GM19467 (cell line): ENCODE results near the gene TTC7B.

ENCODE experiments used
- ATAC-seq: cut with Tn5 transposase; IDR thresholded peaks from one replicate; pipeline ENCODE4 v1.9.1; 2021; ENCODE audit warnings: mild to moderate bottlenecking, moderate library complexity; ENCODE audit not compliant: unreplicated experiment

Gene TTC7B

DNA sequence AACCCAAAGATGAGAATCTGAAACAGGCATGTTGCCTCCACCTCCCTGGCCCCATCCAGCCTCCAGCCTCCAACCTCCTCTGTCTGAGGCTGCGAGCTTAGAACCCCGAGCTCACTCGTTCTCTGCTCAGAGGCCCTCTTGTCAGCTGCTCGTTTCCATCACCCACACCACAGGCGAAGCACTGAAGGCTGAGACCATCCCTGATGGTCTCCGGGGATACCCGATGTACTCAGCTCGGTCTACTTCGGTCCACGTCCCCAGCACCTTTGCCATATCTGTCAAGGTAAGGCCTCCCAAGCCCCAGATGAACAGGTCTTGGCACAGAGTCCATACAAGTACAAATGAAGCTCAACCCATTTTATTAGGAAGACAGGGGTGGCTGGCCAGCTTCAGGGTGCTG, 72.4 kb downstream of the TTC7B start:
- no peak for ATAC-seq

DNA sequence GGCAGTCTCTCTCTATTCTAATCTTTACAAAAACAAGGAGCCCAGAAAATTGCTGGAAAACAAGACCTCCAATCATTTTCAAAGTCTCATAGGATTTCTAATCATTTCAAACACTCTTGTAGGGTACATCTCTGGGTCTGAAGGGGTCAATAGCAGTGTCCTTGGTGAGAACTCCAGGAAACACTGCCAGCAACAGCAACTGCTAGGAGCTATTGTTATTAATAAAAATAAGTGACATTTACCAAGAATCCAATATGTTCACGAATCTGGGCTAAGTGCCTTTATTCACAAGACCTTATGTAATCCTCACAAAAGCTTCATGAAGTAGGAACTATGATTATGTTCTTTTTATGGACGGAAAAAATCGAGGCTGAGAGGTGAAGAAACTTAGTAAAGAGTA, 72.8 kb downstream of the TTC7B start:
- ATAC-seq: no peak

DNA sequence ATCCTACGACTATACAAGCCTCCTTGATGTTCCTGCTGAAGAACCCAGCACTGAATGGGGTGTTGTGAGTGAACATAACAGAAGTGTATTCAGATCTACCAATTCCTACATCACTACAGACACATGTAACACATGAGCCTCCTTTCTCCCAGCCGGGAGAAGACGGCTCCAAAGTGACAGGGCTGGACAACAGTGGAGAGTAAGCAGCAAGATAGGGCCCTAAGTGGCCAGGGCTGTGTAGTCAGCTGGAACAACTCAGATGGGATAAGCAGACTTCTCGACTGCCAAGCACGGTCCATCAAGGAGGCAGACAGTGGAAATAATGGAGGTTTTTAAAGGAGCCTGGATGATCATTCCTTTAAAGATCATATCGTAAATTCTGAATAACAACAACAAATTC, 73.5 kb downstream of the TTC7B start:
- ATAC-seq: no peak

DNA sequence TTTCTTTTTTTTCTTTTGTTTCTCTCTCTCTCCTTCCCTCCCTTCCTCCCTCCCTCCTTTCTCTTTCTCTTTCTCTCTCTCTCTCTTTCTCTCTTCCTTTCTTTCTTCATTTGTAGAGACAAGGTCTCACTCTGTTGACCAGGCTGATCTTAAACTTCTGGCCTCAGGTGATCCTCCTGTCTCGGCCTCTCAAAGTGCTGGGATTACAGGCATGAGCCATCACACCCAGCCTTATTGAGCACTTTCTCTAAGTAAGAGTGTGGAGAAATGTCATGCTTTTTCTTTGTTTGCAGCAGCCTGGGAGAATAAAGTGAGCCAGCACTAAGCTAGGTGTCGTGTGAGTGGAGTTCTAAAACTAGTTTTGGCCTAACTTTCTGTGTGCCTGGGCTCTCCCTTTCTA, 74.0 kb downstream of the TTC7B start:
- no peak for ATAC-seq

DNA sequence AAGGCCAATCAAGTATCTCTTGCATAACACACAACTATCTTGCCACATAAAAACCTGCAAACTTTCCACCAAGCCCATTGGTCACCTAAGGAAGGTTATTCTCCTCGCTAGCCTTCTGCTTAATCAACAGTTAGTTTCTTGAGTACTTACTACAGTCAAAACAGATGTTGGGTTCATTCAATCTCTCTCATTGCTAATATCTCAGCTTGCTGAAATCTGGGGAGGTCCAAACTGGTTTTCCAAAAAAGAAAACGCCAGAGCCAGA, 74.6 kb downstream of the TTC7B start:
- no peak for ATAC-seq

DNA sequence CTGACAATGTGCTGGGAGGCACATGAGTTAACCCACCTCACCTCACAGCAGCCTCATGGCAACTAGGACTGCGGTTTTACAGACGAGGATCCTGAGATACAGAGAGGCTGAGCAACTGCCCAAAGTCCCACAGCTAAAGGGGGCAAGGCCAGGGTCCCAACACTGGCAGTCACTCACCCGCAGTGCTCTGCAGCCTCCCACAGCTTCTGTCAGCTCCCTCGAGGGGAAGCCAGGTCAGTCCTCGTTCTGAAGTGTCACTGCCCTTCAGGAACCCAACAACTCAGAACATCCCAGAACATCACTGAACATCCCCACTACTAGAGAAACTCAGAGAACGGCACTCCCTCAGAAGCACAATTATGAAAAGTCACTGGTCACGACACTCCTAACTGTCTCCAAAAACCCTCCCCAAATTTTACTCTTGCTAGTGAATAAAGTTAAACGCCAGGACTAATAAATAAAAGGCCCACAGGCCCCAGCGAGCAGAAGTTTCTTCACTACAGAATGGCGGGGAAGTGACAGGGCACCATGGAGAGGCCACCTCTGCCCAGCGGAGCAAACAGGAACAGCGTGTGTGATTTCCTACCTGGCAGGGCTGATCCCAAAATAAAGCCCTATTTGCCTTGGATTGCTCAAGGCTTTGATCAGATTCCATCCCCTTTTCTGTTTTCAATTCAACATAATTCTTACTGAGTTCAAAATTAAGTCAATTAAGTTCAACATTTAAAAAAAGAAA, 75.1 kb downstream of the TTC7B start:
- ATAC-seq: no peak

DNA sequence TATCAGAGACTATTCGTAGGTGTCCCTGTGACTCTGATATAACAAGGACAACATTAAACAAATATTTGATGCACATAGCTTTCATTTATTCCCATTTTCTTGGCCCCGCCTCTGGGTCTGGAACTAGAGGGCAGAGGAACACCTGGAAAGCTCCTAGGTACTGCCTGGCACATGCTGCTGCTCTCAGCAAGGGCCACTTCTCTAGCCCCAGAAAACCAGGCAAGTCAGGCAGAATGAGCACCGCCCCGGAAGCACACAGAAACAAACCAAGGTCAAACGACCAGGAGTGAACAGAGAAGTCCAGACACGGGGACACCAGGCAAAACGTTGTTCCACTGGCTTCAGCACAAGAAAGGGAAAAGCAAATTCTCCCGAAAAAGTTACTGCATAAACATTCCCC, 76.1 kb downstream of the TTC7B start:
- ATAC-seq: no peak

DNA sequence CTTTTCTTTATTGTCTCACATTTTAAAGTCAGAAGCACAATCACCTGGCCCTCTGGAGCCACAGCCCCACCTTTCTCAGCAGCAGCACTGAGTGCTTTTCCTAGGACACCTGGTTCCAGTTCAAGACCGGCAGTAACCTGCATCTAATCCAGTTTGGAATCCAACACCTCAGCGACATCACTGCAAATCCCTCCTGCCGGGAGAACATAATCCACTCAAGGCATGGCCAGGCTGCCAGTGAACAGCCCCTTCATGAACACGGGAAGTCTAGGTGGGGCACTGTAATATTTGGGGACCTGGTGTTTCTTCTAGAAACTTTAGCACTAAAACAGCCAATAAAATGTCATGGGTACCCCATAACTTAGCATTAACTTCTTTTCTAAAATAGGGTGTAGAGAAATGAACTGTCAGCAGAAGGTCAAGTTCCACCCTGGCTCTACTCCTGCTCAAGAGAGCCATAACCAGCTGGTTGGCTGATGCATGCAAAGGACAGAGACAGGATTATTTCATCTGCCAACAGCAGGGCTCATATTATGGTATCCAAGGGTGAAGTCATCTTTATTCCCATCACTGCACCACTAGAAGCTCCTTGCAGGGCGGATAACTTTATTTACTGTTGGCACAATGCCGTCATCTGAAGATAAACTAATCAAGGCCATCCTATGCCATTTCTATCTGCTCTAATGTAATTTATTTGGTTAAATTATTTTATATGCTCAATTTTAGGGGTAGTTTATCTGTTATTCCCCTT, 76.7 kb downstream of the TTC7B start:
- no peak for ATAC-seq

DNA sequence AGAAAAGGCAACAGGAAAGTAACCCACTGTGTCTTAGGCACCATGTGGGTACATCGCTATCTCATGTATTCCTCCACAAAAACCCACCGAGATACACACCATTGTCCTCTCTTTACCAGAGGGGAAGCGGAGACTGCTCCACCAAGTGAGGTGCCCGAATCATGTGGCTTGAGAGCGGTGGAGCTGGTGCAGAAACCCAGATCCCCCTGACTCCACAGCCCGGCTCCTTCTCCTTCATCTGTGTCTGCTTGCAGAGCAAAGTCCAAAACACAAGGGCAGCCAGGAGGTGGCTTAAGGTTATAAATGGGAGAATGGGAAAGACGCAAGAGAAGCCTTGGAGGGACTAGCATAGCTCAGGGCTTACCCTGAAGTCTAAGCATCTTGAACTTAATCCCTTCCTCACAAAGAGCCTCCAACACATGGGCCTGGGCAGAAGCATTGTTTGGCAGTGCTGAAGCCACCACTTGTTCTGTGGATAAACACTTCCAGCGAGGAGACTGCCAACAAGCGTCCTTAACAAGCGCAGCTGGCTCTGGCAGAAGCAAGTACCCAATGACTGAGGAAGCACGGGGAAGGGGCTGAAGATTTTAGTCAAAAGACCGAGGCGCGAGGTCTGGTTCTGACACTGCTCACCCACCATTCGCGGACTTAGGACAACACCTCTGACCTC, 83.0 kb downstream of the TTC7B start:
- no peak for ATAC-seq

DNA sequence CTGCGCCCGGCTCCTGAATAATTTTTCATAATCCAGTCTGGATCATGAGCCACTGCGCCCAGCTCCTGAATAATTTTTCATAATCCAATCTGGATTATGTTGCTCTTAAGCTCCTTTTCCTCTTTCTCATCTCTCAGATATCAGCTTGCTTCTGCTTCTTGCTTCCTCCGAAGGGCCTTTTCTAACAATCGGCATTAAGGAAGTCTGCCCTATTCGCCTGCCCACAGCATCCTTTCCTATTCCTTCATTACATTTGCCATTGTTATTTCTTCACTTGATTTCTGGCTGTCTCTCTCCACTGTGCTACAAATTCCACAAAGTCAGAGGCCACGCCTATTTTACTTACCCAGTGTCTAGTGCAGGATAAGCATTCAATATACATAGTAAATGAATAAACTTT, 83.5 kb downstream of the TTC7B start:
- no peak for ATAC-seq

DNA sequence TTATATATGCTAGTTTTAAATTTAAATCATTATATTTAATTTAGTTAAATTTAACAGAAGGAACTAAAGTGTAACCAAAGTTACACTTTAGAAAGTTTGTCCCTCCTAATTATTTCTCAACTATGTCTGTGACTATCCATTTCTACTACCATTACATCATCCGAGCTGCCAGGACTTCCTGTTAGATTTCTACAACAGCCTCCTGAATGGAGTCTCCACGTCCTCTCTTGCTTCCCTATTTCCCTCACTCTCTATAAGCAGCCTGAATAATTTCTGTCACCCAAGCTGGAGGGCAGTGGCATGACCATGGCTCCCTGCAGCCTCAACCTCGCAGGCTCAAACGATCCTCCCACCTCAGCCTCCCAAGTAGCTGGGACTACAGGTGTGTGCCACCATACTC, 84.1 kb downstream of the TTC7B start:
- ATAC-seq: no peak

DNA sequence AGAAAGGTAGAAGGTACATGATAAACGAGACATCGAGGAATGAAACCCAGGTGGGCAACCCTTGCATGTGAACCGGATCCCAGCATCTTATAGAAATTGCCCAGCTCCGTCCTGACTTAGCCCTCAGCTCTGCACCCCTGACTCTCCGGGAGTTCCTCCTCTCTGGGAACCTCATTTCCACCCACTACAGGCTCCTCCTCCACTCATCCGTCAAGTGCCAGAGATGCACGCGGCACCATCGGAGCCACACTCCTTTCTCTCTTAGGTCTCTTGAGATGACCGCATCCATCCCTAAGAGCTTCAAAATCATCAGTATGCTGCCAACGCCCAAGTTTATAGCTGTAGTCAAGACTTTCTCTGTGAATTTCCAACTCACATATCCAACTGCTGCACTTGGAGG, 84.7 kb downstream of the TTC7B start:
- no peak for ATAC-seq

DNA sequence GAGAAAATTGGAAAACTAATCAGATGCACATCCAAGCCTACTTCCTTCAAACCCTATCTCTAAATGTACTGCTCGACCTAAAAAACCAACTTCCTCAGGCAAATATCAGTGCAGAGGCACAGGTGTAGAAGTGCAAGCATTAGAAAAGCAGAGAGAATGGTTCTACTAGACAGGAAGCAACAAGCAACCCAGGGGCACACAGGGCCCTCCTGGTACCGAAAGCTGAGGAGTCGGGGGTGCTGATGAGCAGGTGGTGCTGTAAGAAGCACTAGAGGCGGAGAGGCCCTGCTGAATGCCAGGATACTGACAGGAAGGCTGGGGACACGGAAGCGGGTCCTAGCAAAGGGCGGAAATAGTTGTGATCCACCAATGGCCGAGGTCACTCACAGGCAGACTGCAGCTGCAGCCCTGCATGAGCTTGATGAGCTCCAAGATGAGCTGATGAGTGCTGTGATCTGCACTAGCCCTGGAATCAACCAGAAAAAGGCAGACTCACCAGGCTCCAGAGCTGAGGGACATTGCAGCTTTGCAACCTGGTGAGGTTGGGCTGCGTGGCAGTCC, 85.9 kb downstream of the TTC7B start:
- ATAC-seq: no peak

DNA sequence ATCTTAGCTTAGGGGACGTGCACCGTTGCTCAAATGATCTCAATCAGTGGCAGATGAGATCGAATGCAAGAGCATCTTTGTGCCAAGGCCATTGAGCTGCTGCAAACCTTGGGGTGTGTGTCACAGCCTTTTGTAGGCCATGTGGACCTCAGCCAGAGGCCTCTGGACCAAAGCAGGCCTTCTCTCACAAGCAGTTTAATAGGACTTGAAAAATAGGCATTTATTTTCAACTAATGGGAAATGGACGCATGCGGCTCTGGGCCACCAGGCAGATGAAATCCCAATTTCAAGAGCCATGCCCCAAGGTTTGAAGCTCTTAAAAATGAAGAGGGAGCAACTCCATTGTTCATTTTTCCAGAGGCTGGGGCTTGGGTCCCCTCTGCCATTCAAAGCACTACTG, 87.3 kb downstream of the TTC7B start:
- no peak for ATAC-seq

DNA sequence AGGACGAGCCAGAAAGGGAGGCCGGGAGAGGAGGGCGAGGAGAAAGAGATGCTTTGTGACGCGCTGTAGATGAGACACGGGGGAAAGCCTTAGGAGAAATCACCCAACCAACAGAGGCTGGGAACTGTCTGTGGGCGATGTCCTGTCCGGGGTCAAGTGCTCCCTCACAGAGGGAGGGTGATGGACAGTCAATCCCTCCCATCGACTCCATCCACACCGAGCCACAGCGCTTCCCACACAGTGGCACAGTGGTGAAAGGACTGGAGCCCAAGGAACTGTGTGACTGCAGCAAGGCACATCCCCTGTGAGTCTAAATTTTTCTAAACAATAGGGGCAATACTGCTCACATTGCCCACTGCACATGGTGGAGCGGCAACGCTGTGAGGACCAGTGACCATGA, 89.1 kb downstream of the TTC7B start:
- ATAC-seq: no peak

DNA sequence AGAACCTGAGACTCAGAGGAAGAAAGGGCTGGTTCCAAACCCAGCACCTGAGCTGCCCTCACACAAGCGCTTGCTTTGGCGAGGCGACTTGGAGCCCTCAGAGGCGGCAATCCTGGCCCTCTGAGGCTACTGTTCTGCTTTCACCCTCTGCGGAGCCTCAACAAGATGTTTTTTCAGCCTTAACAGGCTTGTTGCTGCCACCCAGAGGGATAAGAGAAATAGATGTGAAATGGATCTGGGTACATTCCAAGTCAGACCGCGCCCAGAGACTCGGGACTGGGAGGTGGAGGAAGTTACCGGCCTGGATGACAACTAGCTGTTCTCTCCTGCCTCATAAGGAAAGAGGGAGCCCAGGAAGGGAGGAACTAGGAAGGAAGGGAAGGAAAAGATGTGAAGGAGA, 89.6 kb downstream of the TTC7B start:
- no peak for ATAC-seq

DNA sequence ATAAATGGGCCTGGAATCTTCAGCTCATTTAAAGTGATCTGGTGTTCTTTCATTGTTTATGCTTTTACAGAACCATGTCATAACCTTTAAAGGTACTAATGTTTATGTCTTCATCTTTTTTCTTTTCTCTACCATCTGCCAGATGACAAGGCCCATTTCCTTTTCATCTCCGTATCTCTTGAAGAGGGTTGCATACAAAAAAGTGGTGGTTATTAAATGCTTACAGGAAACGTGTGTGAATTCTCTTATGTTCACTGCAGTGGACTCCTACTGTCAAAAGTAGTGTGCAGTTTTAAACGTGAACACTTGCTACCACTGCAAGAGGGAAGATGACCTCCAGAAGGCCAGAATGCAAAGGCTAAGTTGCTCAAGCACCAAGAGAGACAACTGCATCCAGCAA, 91.4 kb downstream of the TTC7B start:
- ATAC-seq: no peak

DNA sequence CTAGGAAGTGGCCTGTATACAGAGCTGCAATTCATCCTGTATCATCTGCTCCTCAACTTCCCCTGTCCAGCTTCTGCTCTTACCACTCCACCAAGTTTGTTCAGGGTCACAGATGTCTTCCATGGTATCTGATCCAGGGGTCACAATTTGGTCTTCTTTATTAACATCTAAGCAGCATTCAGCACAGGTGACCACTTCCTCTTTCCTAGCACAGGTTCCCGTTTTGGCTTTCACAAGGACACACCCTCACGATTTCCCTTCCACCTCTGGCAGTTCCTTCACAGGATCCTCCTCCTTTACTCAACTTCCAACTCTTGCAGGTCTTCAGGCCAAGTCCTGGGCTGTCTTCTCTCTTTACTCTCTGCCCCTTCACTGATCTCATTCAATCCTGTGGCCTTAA, 93.6 kb downstream of the TTC7B start:
- no peak for ATAC-seq

DNA sequence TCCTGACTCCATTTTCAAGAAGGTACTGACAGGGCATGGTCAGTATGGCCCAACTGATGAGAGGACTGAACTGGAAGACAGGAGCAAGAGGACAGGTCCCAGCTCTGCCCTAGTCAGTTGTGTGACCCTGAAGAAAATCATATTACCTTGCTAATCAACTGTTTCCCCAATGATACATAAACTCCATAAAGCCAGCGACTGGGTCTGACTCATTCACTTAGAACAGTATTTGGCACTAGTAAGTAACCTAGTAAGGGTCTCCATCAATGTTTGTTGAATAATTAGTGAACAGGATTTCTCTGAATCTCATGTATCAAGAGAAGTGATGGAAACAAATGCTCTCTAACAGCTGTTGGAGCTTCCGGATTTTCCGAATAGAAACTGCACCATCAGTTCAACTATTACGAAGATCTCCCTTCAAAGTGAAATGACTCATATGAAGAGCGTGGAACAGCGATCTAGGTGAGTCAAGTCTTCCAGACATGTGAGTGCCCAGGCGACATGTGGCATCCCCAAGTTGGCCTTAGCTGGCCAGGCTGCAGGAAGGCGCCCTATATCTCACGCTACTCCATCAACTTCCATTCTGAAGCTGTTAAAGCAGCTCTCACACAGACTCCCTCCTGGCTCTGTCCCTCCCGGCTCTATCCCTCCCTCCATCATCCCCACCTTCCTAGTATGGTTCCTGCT, 94.5 kb downstream of the TTC7B start:
- ATAC-seq: no peak

DNA sequence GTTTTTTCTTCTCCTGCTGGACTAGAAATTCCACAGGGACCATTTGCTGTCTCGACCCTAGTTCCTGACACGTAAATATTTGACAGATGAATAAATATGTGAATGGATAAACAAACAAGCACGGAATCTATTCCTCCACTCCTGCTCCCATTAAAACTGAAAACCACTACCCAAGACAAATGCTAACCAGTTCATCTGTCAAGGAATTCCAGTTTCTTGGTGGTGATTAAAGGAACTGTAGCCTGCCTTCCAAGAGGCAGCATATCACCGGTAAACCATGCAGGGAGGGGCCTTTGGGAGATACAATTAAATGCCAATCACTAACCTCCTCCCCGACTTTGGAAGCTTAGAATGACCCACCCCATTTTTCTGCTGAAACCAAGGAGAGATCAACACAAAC, 95.4 kb downstream of the TTC7B start:
- no peak for ATAC-seq

DNA sequence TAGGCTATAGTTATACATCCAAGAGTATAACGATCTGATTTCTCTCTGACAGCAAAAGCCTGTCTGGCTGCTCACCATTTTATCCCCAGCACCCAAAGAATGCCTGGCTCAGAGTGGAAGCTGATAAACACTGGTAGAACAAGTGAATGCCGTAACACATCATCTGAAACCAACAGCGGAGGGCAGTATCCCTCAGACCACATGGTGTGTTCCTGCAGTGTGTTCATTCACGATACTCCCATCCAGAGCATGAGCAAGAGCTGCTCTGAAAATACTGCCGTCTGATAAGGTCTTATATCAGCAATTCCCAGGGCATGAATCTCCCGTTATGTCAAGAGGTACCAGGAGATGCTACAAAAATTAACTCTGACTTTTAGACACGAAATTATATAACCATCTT, 95.9 kb downstream of the TTC7B start:
- no peak for ATAC-seq

DNA sequence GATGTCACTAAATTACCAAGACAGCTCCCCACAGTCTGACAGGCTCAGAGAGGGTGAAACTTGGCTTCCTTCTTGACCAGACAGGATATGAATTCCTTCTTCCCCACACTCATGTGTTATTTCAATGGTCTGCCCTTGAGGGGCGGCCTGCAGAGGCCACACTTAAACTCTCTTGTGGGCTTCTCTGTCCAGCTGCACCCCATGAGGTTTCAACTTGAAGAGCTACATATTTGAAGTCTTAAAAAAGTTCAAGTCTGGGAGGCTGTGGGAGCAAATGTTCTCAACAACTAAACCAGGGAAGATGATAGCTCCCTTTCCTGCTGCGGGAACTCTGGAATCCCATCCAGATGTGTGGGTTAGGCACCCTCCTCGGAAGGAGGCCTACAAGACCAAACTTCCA, 98.3 kb downstream of the TTC7B start:
- ATAC-seq: no peak
